Loucy (cell line): ENCODE measurements around the gene ACCSL.

Experiments
- H2AFZ ChIP-seq: fragments of 200-600 bp; sonication (generic); 2 replicates; pipeline ENCODE4 v1.6.0; 2016; ENCODE audit warnings: antibody characterized with exemption, mild to moderate bottlenecking, low read length, moderate library complexity
- H3F3A ChIP-seq: fragments of 200-600 bp; 2 replicates; pipeline ENCODE4 v1.6.0; 2016; ENCODE audit warnings: antibody characterized with exemption, low read depth, mild to moderate bottlenecking
- H3K27me3 ChIP-seq: fragments of 200-600 bp; sonication (generic); 2 replicates; pipeline ENCODE4 v1.6.1; 2014; ENCODE audit warnings: low read length, mild to moderate bottlenecking; ENCODE audit not compliant: insufficient read depth, poor library complexity, severe bottlenecking
- H3K36me3 ChIP-seq: fragments of 200-600 bp; sonication (generic); 2 replicates; pipeline ENCODE4 v1.6.1; 2016; ENCODE audit warnings: low read length; ENCODE audit not compliant: insufficient read depth
- H3K4me1 ChIP-seq: fragments of 200-600 bp; sonication (generic); 2 replicates; pipeline ENCODE4 v1.5.1; 2014; ENCODE audit warnings: low read length, mild to moderate bottlenecking; ENCODE audit not compliant: insufficient read depth, poor library complexity, severe bottlenecking
- H3K4me2 ChIP-seq: fragments of 200-600 bp; sonication (generic); 2 replicates; pipeline ENCODE4 v1.6.0; 2014; ENCODE audit warnings: antibody characterized with exemption, low read length, low read depth, mild to moderate bottlenecking; ENCODE audit not compliant: poor library complexity, severe bottlenecking
- H3K4me3 ChIP-seq: fragments of 200-600 bp; sonication (generic); 2 replicates; pipeline ENCODE4 v1.5.1; 2014; ENCODE audit warnings: low read length, mild to moderate bottlenecking, mixed read lengths; ENCODE audit not compliant: poor library complexity, severe bottlenecking
- H3K79me2 ChIP-seq: fragments of 200-600 bp; sonication (generic); 2 replicates; pipeline ENCODE4 v1.6.1; 2014; ENCODE audit warnings: low read length; ENCODE audit not compliant: insufficient read depth
- H3K9ac ChIP-seq: fragments of 200-600 bp; sonication (generic); 2 replicates; pipeline ENCODE4 v1.6.0; 2014; ENCODE audit warnings: mild to moderate bottlenecking, low read depth, low read length, moderate library complexity; ENCODE audit not compliant: poor library complexity, severe bottlenecking
- H3K9me2 ChIP-seq: fragments of 200-600 bp; sonication (generic); replicated peaks from 2 replicates; pipeline ENCODE4 v1.6.1; 2016; ENCODE audit warnings: low read depth, low read length, mixed read lengths
- H3K9me3 ChIP-seq: fragments of 200-600 bp; sonication (generic); 2 replicates; pipeline ENCODE4 v1.6.1; 2014; ENCODE audit warnings: mild to moderate bottlenecking, antibody characterized with exemption, low read length, low read depth; ENCODE audit not compliant: insufficient read depth
- H4K20me1 ChIP-seq: fragments of 200-600 bp; sonication (generic); 2 replicates; pipeline ENCODE4 v1.6.0; 2014; ENCODE audit warnings: antibody characterized with exemption, low read length, mild to moderate bottlenecking; ENCODE audit not compliant: insufficient read depth, poor library complexity, severe bottlenecking
- CTCF ChIP-seq: fragments of 200-600 bp; sonication (generic); conservative IDR thresholded peaks from 2 replicates; pipeline ENCODE4 v1.5.1; 2014; ENCODE audit warnings: mild to moderate bottlenecking, antibody characterized with exemption, low read length
- EZH2phosphoT487 ChIP-seq: fragments of 200-600 bp; IDR thresholded peaks from 2 replicates; pipeline ENCODE4 v1.6.1; 2018; ENCODE audit warnings: antibody characterized with exemption, mild to moderate bottlenecking, moderate library complexity, borderline replicate concordance

The ACCSL gene

GRCh38 chr11:44018127-44018521 lies 29.7 kb upstream of the ACCSL start:
- no peak for TF ChIP-seq CTCF
- TF ChIP-seq EZH2phosphoT487 = no peak
- H3K9ac ChIP-seq = no peak overlapping the region
- no peaks in the 10 kb centered on the region for H4K20me1 ChIP-seq
- H3K27me3 ChIP-seq = no peaks in the 10 kb centered on the region
- no peak overlapping the region for H2AFZ ChIP-seq
- H3K9me3 ChIP-seq = peaks cover 4% of the 10 kb centered on the region
- no peaks in the 10 kb centered on the region for H3K36me3 ChIP-seq
- H3K4me2 ChIP-seq = no peak overlapping the region
- no peak overlapping the region for H3K4me3 ChIP-seq
- H3K79me2 ChIP-seq = no peaks in the 10 kb centered on the region
- no peaks in the 10 kb centered on the region for H3K9me2 ChIP-seq
- H3F3A ChIP-seq = no peaks in the 10 kb centered on the region
- no peaks in the 10 kb centered on the region for H3K4me1 ChIP-seq

- Histone ChIP-seq H3F3A (no peaks in the 10 kb centered on the region), H3K4me2 (no peak overlapping the region), H3K9me3 (peaks cover 4% of the 10 kb centered on the region), H3K9me2 (no peaks in the 10 kb centered on the region), H2AFZ (no peak overlapping the region), H4K20me1 (no peaks in the 10 kb centered on the region), H3K4me3 (no peak overlapping the region), H3K79me2 (no peaks in the 10 kb centered on the region), H3K9ac (no peak overlapping the region), H3K27me3 (no peaks in the 10 kb centered on the region), H3K36me3 (no peaks in the 10 kb centered on the region), H3K4me1 (peaks cover 4% of the 10 kb centered on the region)
- no peak for TF ChIP-seq CTCF
- TF ChIP-seq EZH2phosphoT487 = no peak
These were observed 29.0 kb upstream of the ACCSL start for GRCh38 chr11:44018829-44019228.

- Histone ChIP-seq H3K9me2 (no peaks in the 10 kb centered on the region), H3K36me3 (no peaks in the 10 kb centered on the region), H3K9me3 (peaks cover 9% of the 10 kb centered on the region), H3K4me1 (peaks cover 6% of the 10 kb centered on the region), H3F3A (no peaks in the 10 kb centered on the region), H4K20me1 (no peaks in the 10 kb centered on the region), H3K9ac (no peak overlapping the region), H3K27me3 (no peaks in the 10 kb centered on the region), H3K4me2 (no peak overlapping the region), H3K79me2 (no peaks in the 10 kb centered on the region), H2AFZ (no peak overlapping the region), H3K4me3 (no peak overlapping the region)
- TF ChIP-seq EZH2phosphoT487 (no peak), CTCF (no peak)
These were observed 22.8 kb upstream of the ACCSL start for GRCh38 chr11:44024977-44025376.
